GM12878 (cell line): ENCODE data around the gene SUMF1. TPM values are rescaled to one million over a fixed set of nuclear protein-coding genes. Genes with fewer than 3 reads are reported as not detected.

ENCODE experiments used
- ATAC-seq: fragments of 200-7000 bp; cut with Tn5 transposase; 3 replicates; pipeline ENCODE4 v1.9.1; 2020; ENCODE audit warnings: mild to moderate bottlenecking, moderate library complexity
- BruUV-seq: library from RNA; stranded (reverse); fragments of 400-500 nt; replicated peaks from 2 replicates; lab custom pipeline; 2021; lab: Mats Ljungman, UMichigan
- CTCF ChIA-PET: fragments of 300-600 bp; sonication (Branson Sonifier 250); formaldehyde crosslinking; extraction: SDS; loops from one replicate; lab custom pipeline; 2021; ENCODE audit warnings: inconsistent platforms; lab: Yijun Ruan, JAX
- POLR2A ChIA-PET: fragments of 350-600 bp; formaldehyde crosslinking; extraction: SDS; loops from one replicate; lab custom pipeline; 2021; ENCODE audit warnings: inconsistent platforms; lab: Charles Lee
- RAD21 ChIA-PET: fragments of 300-600 bp; sonication (Branson Sonifier 250); formaldehyde crosslinking; loops from one replicate; lab custom pipeline; 2023; ENCODE audit warnings: antibody characterized with exemption; ENCODE audit not compliant: unreplicated experiment; lab: Charles Lee
- SMC1A ChIA-PET: fragments of 300-600 bp; sonication (Branson Sonifier 250); formaldehyde crosslinking; loops from one replicate; lab custom pipeline; 2023; ENCODE audit not compliant: unreplicated experiment, uncharacterized antibody; lab: Charles Lee
- DNase-seq: peaks from one replicate; pipeline ENCODE4 v3.0.0-alpha.2; 2011; ENCODE audit warnings: low read depth, low spot score
- FAIRE-seq: peaks from 3 replicates; lab custom pipeline; 2011; peaks lifted over from hg19 to GRCh38; lab: Jason Lieb, UNC
- H2AFZ ChIP-seq: 2 replicates; pipeline ENCODE4 v1.6.0; 2011; ENCODE audit warnings: low read depth, low read length, control low read depth; ENCODE audit not compliant: control insufficient read depth
- H3K27ac ChIP-seq: 2 replicates; pipeline ENCODE4 v1.5.1; 2011; ENCODE audit warnings: control low read depth; ENCODE audit not compliant: control insufficient read depth, insufficient read depth
- H3K27me3 ChIP-seq, 2 experiments: replicated peaks in 1 of 2; 2 replicates each; pipeline versions ENCODE4 v1.6.0 to v1.6.1; 2011; ENCODE audit warnings: low read length in 1 of 2; ENCODE audit not compliant: control insufficient read depth in 2 of 2, insufficient read depth in 2 of 2
- H3K36me3 ChIP-seq, 2 experiments: 2 replicates each; pipeline ENCODE4 v1.5.1; 2011; ENCODE audit warnings: low read length in 1 of 2; ENCODE audit not compliant: control insufficient read depth in 2 of 2, insufficient read depth in 2 of 2
- H3K4me1 ChIP-seq: 2 replicates; pipeline ENCODE4 v1.6.1; 2011; ENCODE audit warnings: mild to moderate bottlenecking, low read length, moderate library complexity, mixed read lengths; ENCODE audit not compliant: control insufficient read depth, insufficient read depth
- H3K4me2 ChIP-seq: 2 replicates; pipeline ENCODE4 v1.6.0; 2011; ENCODE audit warnings: control low read depth; ENCODE audit not compliant: control insufficient read depth, insufficient read depth
- H3K4me3 ChIP-seq: fragments of 200-600 bp; sonication (generic); 2 replicates; pipeline ENCODE4 v1.5.1; 2016
- H3K79me2 ChIP-seq: 2 replicates; pipeline ENCODE4 v1.6.0; 2011; ENCODE audit warnings: low read length; ENCODE audit not compliant: control insufficient read depth, insufficient read depth
- H3K9ac ChIP-seq: 2 replicates; pipeline ENCODE4 v1.8.0; 2011; ENCODE audit warnings: low read length, control low read depth, mixed read lengths; ENCODE audit not compliant: control insufficient read depth, insufficient read depth
- H3K9me3 ChIP-seq: replicated peaks from 3 replicates; pipeline ENCODE4 v1.5.1; 2011; ENCODE audit warnings: mild to moderate bottlenecking, low read length; ENCODE audit not compliant: control insufficient read depth, insufficient read depth
- H4K20me1 ChIP-seq: 2 replicates; pipeline ENCODE4 v1.6.0; 2011; ENCODE audit not compliant: control insufficient read depth, insufficient read depth
- ATF2 ChIP-seq: IDR thresholded peaks from 2 replicates; pipeline ENCODE4 v1.6.1; 2012; ENCODE audit warnings: low read length, inconsistent platforms
- E2F4 ChIP-seq: IDR thresholded peaks from 2 replicates; pipeline ENCODE4 v1.6.1; 2012; ENCODE audit warnings: low read depth, low read length, improper control_type of control experiment
- EP300 ChIP-seq, 2 experiments: fragments of 150-350 bp in 1 of 2; IDR thresholded peaks; 2 replicates each; pipeline ENCODE4 v1.6.1; 2011 to 2012; ENCODE audit warnings: low read depth in 2 of 2, low read length in 2 of 2, borderline replicate concordance in 1 of 2, improper control_type of control experiment in 1 of 2, inconsistent platforms in 1 of 2; ENCODE audit not compliant: control insufficient read depth in 1 of 2
- ESRRA ChIP-seq: IDR thresholded peaks from 2 replicates; pipeline ENCODE4 v1.6.1; 2012; ENCODE audit warnings: mild to moderate bottlenecking, low read length, improper control_type of control experiment
- GATAD2B ChIP-seq: fragments of 450-650 bp; conservative IDR thresholded peaks from 2 replicates; pipeline ENCODE4 v1.6.1; 2017; ENCODE audit warnings: low read depth, mild to moderate bottlenecking, moderate library complexity
- HCFC1 ChIP-seq: fragments of 150-350 bp; IDR thresholded peaks from 2 replicates; pipeline ENCODE4 v1.6.1; 2014; ENCODE audit warnings: low read length
- HDAC6 ChIP-seq: fragments of 200-600 bp; sonication (generic); IDR thresholded peaks from one replicate; pipeline ENCODE4 v1.8.0; 2017; ENCODE audit warnings: antibody characterized with exemption; ENCODE audit not compliant: unreplicated experiment
- IKZF1 ChIP-seq: fragments of 450-650 bp; conservative IDR thresholded peaks from 2 replicates; pipeline ENCODE4 v1.6.1; 2017; ENCODE audit warnings: antibody characterized with exemption, mild to moderate bottlenecking
- NBN ChIP-seq: fragments of 450-650 bp; IDR thresholded peaks from 2 replicates; pipeline ENCODE4 v1.6.1; 2016
- NFYA ChIP-seq: IDR thresholded peaks from 2 replicates; pipeline ENCODE4 v1.6.1; 2011; ENCODE audit warnings: low read depth, mild to moderate bottlenecking, low read length, improper control_type of control experiment, borderline replicate concordance
- STAT1 ChIP-seq: fragments of 450-650 bp; conservative IDR thresholded peaks from 2 replicates; pipeline ENCODE4 v1.6.1; 2014; ENCODE audit warnings: antibody characterized with exemption, mild to moderate bottlenecking
- STAT3 ChIP-seq: IDR thresholded peaks from 2 replicates; pipeline ENCODE4 v1.6.1; 2011; ENCODE audit warnings: low read depth, low read length, improper control_type of control experiment
- ZBED1 ChIP-seq: IDR thresholded peaks from 2 replicates; pipeline ENCODE4 v1.6.1; 2016; ENCODE audit warnings: borderline replicate concordance
- ZNF384 ChIP-seq: IDR thresholded peaks from 2 replicates; pipeline ENCODE4 v1.6.1; 2012; ENCODE audit warnings: low read depth, mild to moderate bottlenecking, low read length, improper control_type of control experiment, borderline replicate concordance
- ZZZ3 ChIP-seq: IDR thresholded peaks from 2 replicates; pipeline ENCODE4 v1.6.1; 2011; ENCODE audit warnings: low read depth; ENCODE audit not compliant: control insufficient read depth, insufficient read length
- WGBS: methylation state at CpG from one replicate; pipeline ENCODE4 v1.1.6; 2016; ENCODE audit warnings: low lambda C conversion rate; ENCODE audit not compliant: insufficient replicate concordance, insufficient coverage; ENCODE audit errors: missing lambda C conversion rate; 5-methylcytosine and 5-hydroxymethylcytosine counted together
- in situ Hi-C: fragments of 300-500 bp; cut with MboI; formaldehyde crosslinking; loops from 9 replicates; pipeline ENCODE4 v1.14.3; 2018; ENCODE audit warnings: mixed read lengths
- intact Hi-C: fragments of 100-400 bp; cut with micrococcal nuclease; formaldehyde crosslinking; loops from one replicate; pipeline ENCODE4 v1.14.2; 2022; ENCODE audit not compliant: unreplicated experiment
- polyA plus RNA-seq, 11 experiments: library from polyadenylated mRNA; depleted of rRNA in 4 of 11; unstranded in 6 of 11; stranded (reverse) in 5 of 11; fragments of >200 nt; fragmentation: Nextera tagmentation in 4 of 11; fragmentation: Illumina TruSeq in 1 of 11; extraction: Ambion mirVana in 4 of 11; extraction: Trizol in 1 of 11; gene quantifications; 1 replicate in 1 of 11; 2 replicates in 10 of 11; pipeline versions ENCODE4 v1.2.1 to v1.2.3, GENCODE V29; 2011 to 2016; ENCODE audit warnings: inconsistent platforms in 2 of 11, missing spikeins in 2 of 11, low read depth in 1 of 11
- total RNA-seq, 4 experiments: library from RNA; depleted of rRNA in 3 of 4; stranded (reverse); fragments of >200 nt in 3 of 4; fragmentation: Illumina TruSeq in 1 of 4; extraction: Trizol in 1 of 4; gene quantifications; 2 replicates each; pipeline versions ENCODE4 v1.2.1 to v1.2.3, GENCODE V29; 2013 to 2021

SUMF1 gene
- total and polyA plus RNA-seq, 10 of the 15 experiments (the other 5 are each of a cell fraction or from before 2014, with no cell fraction given): 3.2 to 14.3 (median 8.5) TPM

DNA sequence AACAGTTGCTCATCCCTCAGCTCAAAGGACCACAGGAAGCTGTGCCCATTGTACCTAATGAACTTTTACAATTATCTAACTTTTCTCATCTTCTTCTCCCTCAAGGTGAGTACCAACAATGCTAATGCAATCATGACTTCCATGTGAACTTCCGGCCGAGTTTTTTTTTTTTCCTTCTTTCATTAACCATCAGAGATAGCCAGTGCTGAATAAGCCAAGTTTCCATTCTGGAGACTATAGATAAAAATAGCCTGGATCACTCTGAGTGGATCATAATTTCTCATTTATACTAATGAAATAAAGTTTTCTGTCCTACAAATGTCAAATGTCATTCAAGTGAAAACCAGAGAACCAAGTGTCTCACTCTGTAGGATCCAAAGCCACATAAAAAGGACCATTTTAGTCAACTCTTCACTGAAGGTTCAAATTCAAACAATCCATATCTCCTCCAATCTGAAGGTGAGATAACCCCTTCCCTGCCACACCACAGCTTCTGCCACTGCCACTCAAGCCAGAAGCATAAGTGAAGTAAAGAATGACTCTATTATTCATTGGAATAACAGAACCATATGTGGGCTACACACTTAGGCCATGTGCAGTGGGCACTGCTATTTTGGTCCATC lies 5.5 kb downstream of the SUMF1 start:
- no peak for DNase-seq
- RAD21 ChIA-PET: no interaction called here
- no peaks in the 10 kb centered on the region for H3K9me3 ChIP-seq
- H4K20me1 ChIP-seq: no peaks in the 10 kb centered on the region
- in situ Hi-C loops: no loop called here
- TF ChIP-seq EP300 (IDR thresholded peaks at IDR 0.05; ENCODE audit: borderline replicate concordance in 1 of 2, control insufficient read depth in 1 of 2, low read depth in 2 of 2, low read length in 2 of 2): no peak
- TF ChIP-seq NBN: no peak
- TF ChIP-seq, all 136 proteins: peak for 0
- ChIA-PET CTCF (interaction anchor here (0.8 kb wide), 1 partner anchor 46 kb away, joined by 3 read pairs; no protein-coding TSS in a partner anchor), POLR2A (no interaction called here), SMC1A (interaction anchor here (1.2 to 1.3 kb wide), 3 partner anchors 46 to 167 kb away, joined by 3 to 5 read pairs (median 3); no protein-coding TSS in a partner anchor)
- no peak overlapping the region for H3K4me2 ChIP-seq
- BruUV-seq: no TSS peak
- intact Hi-C loops: no loop called here
- H3K9ac ChIP-seq: no peak overlapping the region
- ATAC-seq (no peak), FAIRE-seq (no peak)
- 0 out of 2 replicates have a peak, but pooled peaks cover 3% of the 10 kb centered on the region for H3K4me1 ChIP-seq
- H3K79me2 ChIP-seq: peaks cover 3% of the 10 kb centered on the region
- no peak overlapping the region for H3K4me3 ChIP-seq
- H3K27ac ChIP-seq: no peak overlapping the region
- no peak overlapping the region for H2AFZ ChIP-seq
- H3K27me3 ChIP-seq: no peaks in the 10 kb centered on the region
- 80% methylated on average over 2 of the region's 2 CpGs for WGBS
- no peaks in the 10 kb centered on the region for H3K36me3 ChIP-seq

GRCh38 chr3:4460334-4460733 lies 6.7 kb downstream of the SUMF1 start:
- no peak for DNase-seq
- H3K36me3 ChIP-seq: no peaks in the 10 kb centered on the region
- no TSS peak for BruUV-seq
- intact Hi-C loops: no loop called here
- ChIA-PET POLR2A (no interaction called here), RAD21 (no interaction called here), CTCF (no interaction called here), SMC1A (interaction anchor here (1.3 kb wide), 1 partner anchor 168 kb away, joined by 3 read pairs; no protein-coding TSS in a partner anchor)
- in situ Hi-C loops: no loop called here
- H3K4me3 ChIP-seq: no peak overlapping the region
- no peaks in the 10 kb centered on the region for H3K79me2 ChIP-seq
- FAIRE-seq: no peak
- no peak for ATAC-seq
- no peaks in the 10 kb centered on the region for H4K20me1 ChIP-seq
- no peak overlapping the region for H3K9ac ChIP-seq
- no peak overlapping the region for H2AFZ ChIP-seq
- H3K27me3 ChIP-seq: no peaks in the 10 kb centered on the region
- no peaks in the 10 kb centered on the region for H3K4me1 ChIP-seq
- no peak overlapping the region for H3K27ac ChIP-seq
- no peak overlapping the region for H3K4me2 ChIP-seq
- 97% methylated on average over 4 of the region's 4 CpGs for WGBS
- H3K9me3 ChIP-seq: no peaks in the 10 kb centered on the region
- TF ChIP-seq ESRRA (no peak), STAT1 (no peak), HCFC1 (no peak), GATAD2B (no peak), ZZZ3 (no peak), STAT3 (no peak), ATF2 (no peak), E2F4 (no peak), ZBED1 (no peak), NFYA (no peak), IKZF1 (no peak), ZNF384 (no peak), HDAC6 (no peak)
